WTC11 (cell line): Measurements from ENCODE around the gene C1QL1. TPM values are rescaled to one million over a fixed set of nuclear protein-coding genes. Genes with fewer than 3 reads are reported as not detected.

Experiments used
- ATAC-seq: fragments of 200-7000 bp; cut with Tn5 transposase; 2 replicates; pipeline ENCODE4 v1.10.0; 2021; ENCODE audit warnings: mild to moderate bottlenecking, moderate library complexity
- CTCF ChIA-PET: fragments of 300-600 bp; sonication (Branson Sonifier 250); formaldehyde crosslinking; loops from one replicate; lab custom pipeline; 2021; ENCODE audit warnings: antibody characterized with exemption; lab: Charles Lee
- POLR2A ChIA-PET: fragments of 350-600 bp; sonication (Branson Sonifier 250); formaldehyde crosslinking; loops from one replicate; lab custom pipeline; 2021; ENCODE audit warnings: antibody characterized with exemption; lab: Charles Lee
- DNase-seq: peaks from one replicate; pipeline ENCODE4 v3.0.0; 2021; ENCODE audit warnings: low spot score
- H3K27ac Mint-ChIP-seq: 2 replicates; pipeline ENCODE4 v1.8.0; 2021; ENCODE audit warnings: mixed read lengths
- H3K27me3 Mint-ChIP-seq: 2 replicates; pipeline ENCODE4 v1.8.0; 2021; ENCODE audit warnings: low read depth, mild to moderate bottlenecking, moderate library complexity, mixed read lengths
- H3K36me3 Mint-ChIP-seq: 2 replicates; pipeline ENCODE4 v1.8.0; 2021; ENCODE audit warnings: mixed read lengths
- H3K4me1 Mint-ChIP-seq: 2 replicates; pipeline ENCODE4 v1.8.0; 2022; ENCODE audit warnings: mixed read lengths
- H3K4me3 Mint-ChIP-seq: 2 replicates; pipeline ENCODE4 v1.8.0; 2021; ENCODE audit warnings: mild to moderate bottlenecking, moderate library complexity, mixed read lengths
- H3K9me3 Mint-ChIP-seq: 2 replicates; pipeline ENCODE4 v1.8.0; 2021; ENCODE audit warnings: mixed read lengths
- FOXJ3 ChIP-seq: sonication (generic); formaldehyde crosslinking; IDR thresholded peaks from 2 replicates; pipeline ENCODE4 v1.9.0; 2021; ENCODE audit warnings: missing genetic modification reagents, mild to moderate bottlenecking, borderline replicate concordance
- IRF2 ChIP-seq: sonication (generic); formaldehyde crosslinking; IDR thresholded peaks from 2 replicates; pipeline ENCODE4 v1.8.0; 2022; ENCODE audit warnings: low read depth, missing genetic modification reagents, borderline replicate concordance
- NR1H2 ChIP-seq: sonication (generic); formaldehyde crosslinking; IDR thresholded peaks from 2 replicates; pipeline ENCODE4 v1.9.0; 2021; ENCODE audit warnings: mild to moderate bottlenecking, moderate library complexity, missing genetic modification reagents
- NR2C2 ChIP-seq: sonication (generic); formaldehyde crosslinking; IDR thresholded peaks from 2 replicates; pipeline ENCODE4 v1.8.0; 2022; ENCODE audit warnings: mild to moderate bottlenecking, missing genetic modification reagents
- microRNA-seq: library from miRNA; unstranded; fragments of <30 nt; microRNA quantifications from one replicate; pipeline ENCODE4 v1.2.0, GENCODE V29; 2022; ENCODE audit warnings: borderline number of aligned reads
- total RNA-seq: library from RNA; stranded (reverse); gene quantifications from 3 replicates; pipeline ENCODE4 v1.2.3, GENCODE V29; 2021
- TF ChIP-seq, protein P1 (sequence below): sonication (generic); formaldehyde crosslinking; IDR thresholded peaks from 2 replicates; pipeline ENCODE4 v1.8.0; 2022; ENCODE audit warnings: mild to moderate bottlenecking, missing genetic modification reagents

C1QL1 gene
- total RNA-seq, 1 experiment from 2014 or later = 13.4 TPM

DNA sequence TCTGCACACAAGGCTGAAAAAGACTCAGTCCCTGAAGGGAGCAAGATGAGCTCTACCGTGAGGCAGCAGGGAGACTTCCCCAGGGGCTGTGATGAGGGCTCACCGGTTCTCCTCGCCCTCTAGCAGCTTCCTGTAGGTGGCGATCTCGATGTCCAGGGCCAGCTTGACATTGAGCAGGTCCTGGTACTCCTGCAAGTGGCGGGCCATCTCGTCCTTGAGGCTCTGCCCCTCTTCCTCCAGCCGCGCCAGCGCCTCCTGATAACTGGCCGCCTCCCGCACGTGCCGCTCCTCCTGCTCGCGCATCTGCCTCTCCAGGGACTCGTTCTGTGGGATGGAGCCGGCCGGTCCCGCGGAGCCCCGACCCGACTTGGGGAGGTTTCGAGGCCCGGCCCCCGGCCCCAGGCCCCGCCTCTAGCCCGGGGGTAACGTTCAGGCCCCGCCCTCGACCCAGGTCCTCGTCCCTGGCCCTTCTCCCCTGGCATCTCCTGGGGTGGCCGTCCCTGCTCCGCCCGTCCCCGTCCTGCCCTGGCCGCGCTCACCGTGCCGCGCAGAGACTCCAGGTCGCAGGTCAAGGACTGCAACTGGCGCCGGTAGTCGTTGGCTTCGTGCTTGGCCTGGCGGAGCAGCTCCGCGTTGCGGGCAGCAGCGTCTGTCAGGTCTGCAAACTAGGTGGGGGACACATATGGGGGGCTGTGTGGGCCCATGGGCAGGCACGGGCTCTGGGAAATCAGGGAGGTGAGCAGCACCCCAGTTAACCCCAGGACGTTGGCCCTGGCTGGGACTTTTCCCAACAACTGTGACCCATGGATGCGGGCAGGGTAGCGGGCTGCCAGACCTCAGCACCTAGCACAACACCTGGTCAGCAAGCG lies 56.7 kb downstream of the C1QL1 start (continued):
- TF ChIP-seq FOXJ3 (CRISPR knock-in tag) = no peak
- TF ChIP-seq NR1H2 (CRISPR knock-in tag) = no peak
- TF ChIP-seq, protein P1, sequence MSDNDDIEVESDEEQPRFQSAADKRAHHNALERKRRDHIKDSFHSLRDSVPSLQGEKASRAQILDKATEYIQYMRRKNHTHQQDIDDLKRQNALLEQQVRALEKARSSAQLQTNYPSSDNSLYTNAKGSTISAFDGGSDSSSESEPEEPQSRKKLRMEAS = peak; percentile 83

DNA sequence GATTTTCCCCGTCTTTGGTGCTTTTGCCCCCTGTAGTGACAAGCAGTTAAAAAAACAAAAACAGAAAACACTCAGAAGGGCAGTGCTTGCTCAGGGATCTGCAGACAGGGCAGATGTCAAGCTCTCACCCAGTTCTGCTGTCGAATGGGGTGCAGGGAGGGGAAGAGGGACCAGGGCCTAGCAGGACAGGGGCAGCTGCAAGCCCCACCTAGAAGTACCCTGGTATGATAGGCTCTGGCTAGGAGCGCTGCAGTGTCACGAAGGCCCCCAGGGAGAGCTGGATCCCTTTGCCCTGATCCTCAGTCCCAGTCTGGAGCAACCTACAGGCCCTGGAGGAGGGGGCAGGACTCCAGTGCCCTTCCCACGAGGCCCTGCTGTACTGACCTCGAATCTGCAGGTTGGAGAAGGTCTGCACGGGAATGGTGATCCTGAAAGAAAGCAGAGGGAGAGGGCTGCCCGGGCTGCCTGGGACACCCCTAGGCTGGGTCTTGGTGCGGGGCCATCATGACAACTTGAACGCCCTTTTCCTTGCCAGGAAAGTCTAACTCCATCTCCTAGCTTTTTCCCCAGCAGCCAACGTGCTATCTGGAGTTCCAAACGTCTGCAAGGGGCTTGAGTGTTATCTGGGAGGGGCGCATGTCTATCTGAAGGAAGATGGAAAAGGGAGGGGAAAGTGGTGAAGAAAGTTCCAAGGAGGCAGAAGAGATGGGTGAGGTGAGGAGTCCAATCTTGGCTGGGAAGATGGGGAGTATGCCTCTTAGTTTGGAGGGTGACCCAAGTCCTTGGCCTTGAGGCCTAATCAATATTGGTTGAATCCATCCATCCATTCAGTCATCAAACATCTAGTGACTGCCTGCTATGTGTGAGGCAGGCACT lies 57.6 kb downstream of the C1QL1 start:
- Mint-ChIP-seq H3K27me3 (peaks cover 41% of the 10 kb centered on the region), H3K9me3 (no peaks in the 10 kb centered on the region), H3K4me1 (peaks cover 10% of the 10 kb centered on the region), H3K4me3 (peak overlapping the region; percentile 66), H3K36me3 (no peaks in the 10 kb centered on the region), H3K27ac (no peak overlapping the region)
- ChIA-PET POLR2A (interaction anchor here (0.5 to 1.1 kb wide), 3 partner anchors 10 to 73 kb away, joined by 3 to 5 read pairs (median 3); partner anchors contain the start of gene EFTUD2), CTCF (interaction anchor here (0.5 to 5.2 kb wide), 50 partner anchors 8 to 535 kb away, joined by 3 to 89 read pairs (median 4); partner anchors contain the start of genes ACBD4, C1QL1 and EFTUD2)
- ATAC-seq (no peak), DNase-seq (no peak)
- TF ChIP-seq IRF2 (CRISPR knock-in tag) (no peak), NR2C2 (0 out of 2 replicates have a peak, but pooled peaks have one; percentile 22)

Small RNAs within 50 kb of the gene (microRNA-seq; reads per million reads assigned to microRNA genes)
- 10.1 reads per million, percentile 26 among the genes with 10 or more reads in this experiment for gene MIR6783

Other genes with a start within 250 kb of the C1QL1 start
- gene ADAM11, start 209.3 kb downstream of the C1QL1 start, total RNA-seq = 3.0 to 4.1 TPM (median 3.2 TPM) in 3 replicates
- gene GJC1, start 138.0 kb downstream of the C1QL1 start, total RNA-seq = 102 to 107 TPM (median 104 TPM) in 3 replicates
- not detected in 3 replicates for gene HIGD1B, start 120.4 kb downstream of the C1QL1 start, total RNA-seq
- gene EFTUD2, start 68.9 kb downstream of the C1QL1 start, total RNA-seq = 128 to 162 TPM (median 148 TPM) in 3 replicates
- 1.5 to 2.2 TPM (median 1.6 TPM) in 3 replicates for gene GFAP, start 52.8 kb downstream of the C1QL1 start, total RNA-seq
- gene KIF18B, start 20.5 kb downstream of the C1QL1 start, total RNA-seq = 62.2 to 82.2 TPM (median 66.3 TPM) in 3 replicates
- gene DCAKD, start 83.3 kb upstream of the C1QL1 start, total RNA-seq = 57.7 to 59.2 TPM (median 58.7 TPM) in 3 replicates
- gene NMT1, start 93.0 kb upstream of the C1QL1 start, total RNA-seq = 152 to 162 TPM (median 153 TPM) in 3 replicates
- gene PLCD3, start 164.2 kb upstream of the C1QL1 start, total RNA-seq = 45.9 to 55.8 TPM (median 55.8 TPM) in 3 replicates
- 12.7 to 21.0 TPM (median 21.0 TPM) in 3 replicates for gene ACBD4, start 167.4 kb upstream of the C1QL1 start, total RNA-seq
- 29.6 to 36.9 TPM (median 35.2 TPM) in 3 replicates for gene HEXIM1, start 180.2 kb upstream of the C1QL1 start, total RNA-seq
- gene HEXIM2, start 193.6 kb upstream of the C1QL1 start, total RNA-seq = 11.9 to 16.1 TPM (median 12.2 TPM) in 3 replicates